Measurements from ENCODE around the gene LRRC23. TPM values are rescaled to one million over a fixed set of nuclear protein-coding genes. Genes with fewer than 3 reads are reported as not detected.

LRRC23 gene
- total RNA-seq, 1 experiment from 2014 or later: 8.0 TPM

DNA sequence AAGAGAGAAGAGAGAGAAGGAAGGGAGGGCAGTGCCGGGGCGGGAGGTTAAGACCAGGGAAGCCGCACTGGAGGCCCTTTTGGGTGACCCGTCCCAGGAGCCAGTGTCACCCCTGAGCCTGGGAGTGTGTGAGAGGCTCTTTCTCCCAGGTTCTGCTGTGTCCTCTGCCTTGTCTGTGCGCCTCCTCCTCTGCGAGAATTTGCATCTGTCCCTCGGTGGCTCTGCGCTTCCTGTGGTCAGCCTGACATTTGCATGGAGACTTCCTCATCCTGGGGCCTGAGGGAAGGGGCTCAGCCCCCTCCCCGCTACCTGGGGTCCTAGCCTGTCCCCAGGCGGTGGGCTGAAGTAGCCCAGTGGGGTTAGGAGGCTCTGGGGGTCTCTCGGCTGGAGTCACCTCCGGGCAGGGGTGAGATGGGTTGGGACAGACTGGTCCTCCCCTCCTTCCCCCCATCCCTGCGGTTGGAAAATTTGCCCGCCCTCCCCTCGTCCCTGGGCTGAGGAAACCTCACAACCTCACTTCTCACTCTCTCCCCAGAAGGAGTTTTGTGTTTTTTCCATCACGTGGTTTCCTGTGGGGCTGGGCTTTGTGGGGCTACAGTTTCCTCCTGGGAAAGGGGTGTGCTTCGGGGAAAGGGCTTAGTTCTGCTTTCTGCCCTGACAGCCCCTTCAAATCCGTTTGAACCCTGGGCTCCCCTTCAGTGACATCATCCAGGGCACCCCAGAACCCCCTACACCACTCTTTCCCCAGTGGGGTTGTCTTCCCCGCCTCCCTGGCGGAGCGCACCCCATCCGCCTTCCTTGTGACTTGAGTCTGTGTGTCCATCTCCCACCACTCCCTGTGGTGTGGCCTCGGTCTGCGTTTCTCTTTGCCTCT, 49.1 kb downstream of the LRRC23 start:
- Histone ChIP-seq H3K36me3 (ENCODE audit: control insufficient read depth in 1 of 2, insufficient read depth in 2 of 2, low read length in 2 of 2) (no peaks in the 10 kb centered on the region), H3K4me3 (replicated peaks in 1 of 2; ENCODE audit: low read depth in 1 of 2, low read length in 2 of 2) (no peak overlapping the region), H3K79me2 (ENCODE audit: insufficient read depth, low read length) (no peaks in the 10 kb centered on the region), H3K9me3 (ENCODE audit: control insufficient read depth in 1 of 2, insufficient read depth in 1 of 2, low read depth in 1 of 2, low read length in 2 of 2) (no peaks in the 10 kb centered on the region), H3K9me2 (ENCODE audit: insufficient read depth) (no peaks in the 10 kb centered on the region), H3K4me2 (ENCODE audit: low read length) (no peak overlapping the region), H3K4me1 (ENCODE audit: control insufficient read depth in 1 of 2, insufficient read depth in 2 of 2, low read length in 2 of 2) (peaks cover 7 to 18% of the 10 kb centered on the region in 2 experiments; a peak in 3 of 4 replicates), H3K27me3 (ENCODE audit: insufficient read depth, low read length) (no peaks in the 10 kb centered on the region), H3K27ac (ENCODE audit: low read depth, low read length) (no peak overlapping the region), H2AFZ (ENCODE audit: low read depth, low read length, poor library complexity, severe bottlenecking) (no peak overlapping the region), H3K9ac (ENCODE audit: low read length) (no peak overlapping the region), H4K20me1 (ENCODE audit: insufficient read depth) (no peaks in the 10 kb centered on the region)
- TF ChIP-seq, protein P1, sequence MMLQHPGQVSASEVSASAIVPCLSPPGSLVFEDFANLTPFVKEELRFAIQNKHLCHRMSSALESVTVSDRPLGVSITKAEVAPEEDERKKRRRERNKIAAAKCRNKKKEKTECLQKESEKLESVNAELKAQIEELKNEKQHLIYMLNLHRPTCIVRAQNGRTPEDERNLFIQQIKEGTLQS (IDR thresholded peaks at IDR 0.05): no peak
- TF ChIP-seq CEBPB (IDR thresholded peaks at IDR 0.05; ENCODE audit: low read depth) (no peak), EZH2 (IDR thresholded peaks at IDR 0.05) (no peak), CBX3 (IDR thresholded peaks at IDR 0.05; ENCODE audit: low read depth) (no peak), POLR2A (IDR thresholded peaks at IDR 0.05; ENCODE audit: borderline replicate concordance, extremely low read depth, insufficient read depth, insufficient read length) (no peak)
- ChIA-PET RAD21 (ENCODE audit: low non-redundant PET in 1 of 2, low total read pairs in 2 of 2, uncharacterized antibody in 2 of 2, unreplicated experiment in 2 of 2) (no interaction called here), POLR2A (interaction anchor here (1.2 kb wide), 1 partner anchor 9 kb away, joined by 5 read pairs; the partner anchor contains the start of genes C12orf57 and RNU7-1), CTCF (no interaction called here)
- no TSS peak for BruUV-seq (replicated peaks)
- no peak for DNase-seq (ENCODE audit: low read depth, low spot score)
- intact Hi-C loops (cut with micrococcal nuclease): no loop called here
- no peak for ATAC-seq

DNA sequence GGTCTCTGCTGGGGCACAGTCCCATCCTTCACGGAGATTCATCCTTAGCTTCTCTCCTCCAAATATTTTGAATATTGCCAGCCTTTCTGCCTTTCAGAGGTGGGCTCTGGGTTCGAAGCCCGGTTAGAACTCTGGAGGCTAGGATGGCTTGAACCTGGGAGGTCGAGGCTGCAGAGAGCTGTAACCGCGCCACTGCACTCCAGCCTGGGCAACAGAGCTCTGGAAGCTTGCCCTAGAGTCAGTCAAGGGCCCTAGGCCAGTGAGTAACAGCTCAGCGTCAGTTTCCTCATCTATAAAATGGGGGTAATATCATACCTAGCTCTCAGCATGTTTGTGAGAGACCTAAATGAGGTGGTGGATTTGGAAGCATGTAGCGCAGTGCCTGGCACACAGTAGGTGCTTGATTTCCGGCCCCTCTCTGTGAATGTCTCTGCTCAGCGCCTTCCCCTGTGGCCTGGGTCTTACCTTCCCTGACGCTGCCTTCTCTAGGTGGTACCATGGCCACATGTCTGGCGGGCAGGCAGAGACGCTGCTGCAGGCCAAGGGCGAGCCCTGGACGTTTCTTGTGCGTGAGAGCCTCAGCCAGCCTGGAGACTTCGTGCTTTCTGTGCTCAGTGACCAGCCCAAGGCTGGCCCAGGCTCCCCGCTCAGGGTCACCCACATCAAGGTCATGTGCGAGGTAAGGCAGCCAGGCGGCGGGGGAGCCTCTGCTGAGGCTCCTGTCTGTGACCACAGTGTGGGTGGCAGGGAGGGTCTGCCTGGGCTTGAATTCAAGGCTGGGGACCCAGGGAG, 49.9 kb downstream of the LRRC23 start:
- POLR2A ChIA-PET: interaction anchor here (1.2 kb wide), 1 partner anchor 10 kb away, joined by 5 read pairs; the partner anchor contains the start of genes C12orf57 and RNU7-1
- Histone ChIP-seq H3K27me3 (ENCODE audit: insufficient read depth, low read length) (no peaks in the 10 kb centered on the region), H3K4me3 (replicated peaks in 1 of 2; ENCODE audit: low read depth in 1 of 2, low read length in 2 of 2) (no peak overlapping the region), H4K20me1 (ENCODE audit: insufficient read depth) (no peaks in the 10 kb centered on the region), H3K27ac (ENCODE audit: low read depth, low read length) (no peak overlapping the region), H3K9me2 (ENCODE audit: insufficient read depth) (no peaks in the 10 kb centered on the region), H2AFZ (ENCODE audit: low read depth, low read length, poor library complexity, severe bottlenecking) (no peak overlapping the region), H3K9me3 (ENCODE audit: control insufficient read depth in 1 of 2, insufficient read depth in 1 of 2, low read depth in 1 of 2, low read length in 2 of 2) (no peaks in the 10 kb centered on the region), H3K36me3 (ENCODE audit: control insufficient read depth in 1 of 2, insufficient read depth in 2 of 2, low read length in 2 of 2) (no peaks in the 10 kb centered on the region), H3K79me2 (ENCODE audit: insufficient read depth, low read length) (no peaks in the 10 kb centered on the region), H3K4me2 (ENCODE audit: low read length) (no peak overlapping the region), H3K4me1 (ENCODE audit: control insufficient read depth in 1 of 2, insufficient read depth in 2 of 2, low read length in 2 of 2) (peaks cover 7 to 10% of the 10 kb centered on the region in 2 experiments; a peak in 3 of 4 replicates), H3K9ac (ENCODE audit: low read length) (no peak overlapping the region)
- no TSS peak for BruUV-seq (replicated peaks)
- CTCF ChIA-PET: no interaction called here
- intact Hi-C loops (cut with micrococcal nuclease): no loop called here
- no peak for DNase-seq (ENCODE audit: low read depth, low spot score)
- TF ChIP-seq, protein P2, sequence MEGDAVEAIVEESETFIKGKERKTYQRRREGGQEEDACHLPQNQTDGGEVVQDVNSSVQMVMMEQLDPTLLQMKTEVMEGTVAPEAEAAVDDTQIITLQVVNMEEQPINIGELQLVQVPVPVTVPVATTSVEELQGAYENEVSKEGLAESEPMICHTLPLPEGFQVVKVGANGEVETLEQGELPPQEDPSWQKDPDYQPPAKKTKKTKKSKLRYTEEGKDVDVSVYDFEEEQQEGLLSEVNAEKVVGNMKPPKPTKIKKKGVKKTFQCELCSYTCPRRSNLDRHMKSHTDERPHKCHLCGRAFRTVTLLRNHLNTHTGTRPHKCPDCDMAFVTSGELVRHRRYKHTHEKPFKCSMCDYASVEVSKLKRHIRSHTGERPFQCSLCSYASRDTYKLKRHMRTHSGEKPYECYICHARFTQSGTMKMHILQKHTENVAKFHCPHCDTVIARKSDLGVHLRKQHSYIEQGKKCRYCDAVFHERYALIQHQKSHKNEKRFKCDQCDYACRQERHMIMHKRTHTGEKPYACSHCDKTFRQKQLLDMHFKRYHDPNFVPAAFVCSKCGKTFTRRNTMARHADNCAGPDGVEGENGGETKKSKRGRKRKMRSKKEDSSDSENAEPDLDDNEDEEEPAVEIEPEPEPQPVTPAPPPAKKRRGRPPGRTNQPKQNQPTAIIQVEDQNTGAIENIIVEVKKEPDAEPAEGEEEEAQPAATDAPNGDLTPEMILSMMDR (IDR thresholded peaks at IDR 0.05 in 2 of 3, conservative IDR thresholded peaks at IDR 0.05 in 1 of 3; ENCODE audit: borderline replicate concordance in 1 of 3, insufficient read depth in 1 of 3, low read depth in 2 of 3, low read length in 2 of 3): no peak
- TF ChIP-seq POLR2A (IDR thresholded peaks at IDR 0.05; ENCODE audit: borderline replicate concordance, extremely low read depth, insufficient read depth, insufficient read length) (no peak), RAD21 (IDR thresholded peaks at IDR 0.05; ENCODE audit: low read depth) (no peak), CEBPB (IDR thresholded peaks at IDR 0.05; ENCODE audit: low read depth) (no peak), SRF (IDR thresholded peaks at IDR 0.05; ENCODE audit: low read depth) (no peak), TCF7L2 (IDR thresholded peaks at IDR 0.05; ENCODE audit: borderline replicate concordance, extremely low read depth, insufficient read depth, insufficient read length) (no peak)
- TF ChIP-seq, protein P1 (IDR thresholded peaks at IDR 0.05): no peak
- RAD21 ChIA-PET (ENCODE audit: low non-redundant PET in 1 of 2, low total read pairs in 2 of 2, uncharacterized antibody in 2 of 2, unreplicated experiment in 2 of 2): no interaction called here
- no peak for ATAC-seq

All from HCT116 (cell line).